Gastroesophageal sphincter (tissue), 3 donors: Measurements from ENCODE around the gene VWC2.

Experiments used
- EP300 ChIP-seq: sonication (generic); formaldehyde crosslinking; IDR thresholded peaks from one replicate; pipeline ENCODE4 v1.6.1; 2017; ENCODE audit warnings: antibody characterized with exemption, mild to moderate bottlenecking
- POLR2A ChIP-seq, 2 donors: fragments of 450-650 bp; IDR thresholded peaks; one replicate each; pipeline ENCODE4 v1.6.1; 2017; ENCODE audit warnings: antibody characterized with exemption in 2 of 2, mild to moderate bottlenecking in 2 of 2, moderate library complexity in 1 of 2
- POLR2AphosphoS5 ChIP-seq: sonication (generic); formaldehyde crosslinking; IDR thresholded peaks from one replicate; pipeline ENCODE4 v1.6.1; 2017; ENCODE audit warnings: antibody characterized with exemption
- TF ChIP-seq, protein P1 (sequence below), 4 experiments: fragments of 200-600 bp in 2 of 4; fragments of 450-650 bp in 2 of 4; sonication (generic) in 1 of 4; IDR thresholded peaks; one replicate each; pipeline ENCODE4 v1.5.1; 2017 to 2019; ENCODE audit warnings: antibody characterized with exemption in 4 of 4, mild to moderate bottlenecking in 2 of 4, moderate library complexity in 2 of 4

- TF ChIP-seq POLR2A (IDR thresholded peaks at IDR 0.05) (no peak), POLR2AphosphoS5 (no peak), EP300 (no peak)
- TF ChIP-seq, protein P1, sequence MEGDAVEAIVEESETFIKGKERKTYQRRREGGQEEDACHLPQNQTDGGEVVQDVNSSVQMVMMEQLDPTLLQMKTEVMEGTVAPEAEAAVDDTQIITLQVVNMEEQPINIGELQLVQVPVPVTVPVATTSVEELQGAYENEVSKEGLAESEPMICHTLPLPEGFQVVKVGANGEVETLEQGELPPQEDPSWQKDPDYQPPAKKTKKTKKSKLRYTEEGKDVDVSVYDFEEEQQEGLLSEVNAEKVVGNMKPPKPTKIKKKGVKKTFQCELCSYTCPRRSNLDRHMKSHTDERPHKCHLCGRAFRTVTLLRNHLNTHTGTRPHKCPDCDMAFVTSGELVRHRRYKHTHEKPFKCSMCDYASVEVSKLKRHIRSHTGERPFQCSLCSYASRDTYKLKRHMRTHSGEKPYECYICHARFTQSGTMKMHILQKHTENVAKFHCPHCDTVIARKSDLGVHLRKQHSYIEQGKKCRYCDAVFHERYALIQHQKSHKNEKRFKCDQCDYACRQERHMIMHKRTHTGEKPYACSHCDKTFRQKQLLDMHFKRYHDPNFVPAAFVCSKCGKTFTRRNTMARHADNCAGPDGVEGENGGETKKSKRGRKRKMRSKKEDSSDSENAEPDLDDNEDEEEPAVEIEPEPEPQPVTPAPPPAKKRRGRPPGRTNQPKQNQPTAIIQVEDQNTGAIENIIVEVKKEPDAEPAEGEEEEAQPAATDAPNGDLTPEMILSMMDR (IDR thresholded peaks at IDR 0.05) = no peak
These were observed 8.6 kb downstream of the VWC2 start for GRCh38 chr7:49781996-49782395.
